HepG2 (cell line): ENCODE measurements around the gene TMEM236.

Source experiments
- EZH2 ChIP-seq: conservative IDR thresholded peaks from 2 replicates; pipeline ENCODE4 v1.6.1; 2012; ENCODE audit warnings: mild to moderate bottlenecking, low read depth, low read length, moderate library complexity
- NR2F2 ChIP-seq: IDR thresholded peaks from 2 replicates; pipeline ENCODE4 v1.6.1; 2012; ENCODE audit warnings: low read depth, inconsistent platforms, borderline replicate concordance
- PHF21A ChIP-seq: sonication (generic); formaldehyde crosslinking; IDR thresholded peaks from 2 replicates; pipeline ENCODE4 v1.5.0; 2020; ENCODE audit warnings: mild to moderate bottlenecking, missing genetic modification reagents
- POLR2A ChIP-seq, 2 experiments: IDR thresholded peaks; 2 replicates each; pipeline ENCODE4 v1.6.1; 2011; ENCODE audit warnings: low read depth in 2 of 2, low read length in 2 of 2, mild to moderate bottlenecking in 1 of 2, moderate library complexity in 1 of 2; ENCODE audit not compliant: insufficient read depth in 1 of 2
- RBFOX2 ChIP-seq: fragments of 200-400 bp; formaldehyde crosslinking; IDR thresholded peaks from 2 replicates; pipeline ENCODE4 v1.6.1; 2017; ENCODE audit warnings: low read depth, mild to moderate bottlenecking, low read length
- SP4 ChIP-seq: sonication (generic); formaldehyde crosslinking; IDR thresholded peaks from 2 replicates; pipeline ENCODE4 v1.8.1; 2023; ENCODE audit warnings: mild to moderate bottlenecking, missing genetic modification reagents
- TAF1 ChIP-seq: sonication (generic); formaldehyde crosslinking; IDR thresholded peaks from 2 replicates; pipeline ENCODE4 v1.4.0; 2020; ENCODE audit warnings: missing genetic modification reagents
- ZMYM3 ChIP-seq: sonication (generic); formaldehyde crosslinking; IDR thresholded peaks from 2 replicates; pipeline ENCODE4 v1.5.1; 2020; ENCODE audit warnings: mild to moderate bottlenecking, missing genetic modification reagents
- ZNF781 ChIP-seq: sonication (generic); formaldehyde crosslinking; IDR thresholded peaks from 2 replicates; pipeline ENCODE4 v1.5.1; 2020; ENCODE audit warnings: borderline replicate concordance, mild to moderate bottlenecking, missing genetic modification reagents; ENCODE audit errors: not compliant biosample characterization
- TF ChIP-seq, protein P1 (sequence below): sonication (generic); formaldehyde crosslinking; IDR thresholded peaks from 2 replicates; pipeline ENCODE4 v1.5.0; 2020; ENCODE audit warnings: mild to moderate bottlenecking, missing genetic modification reagents, moderate library complexity

DNA sequence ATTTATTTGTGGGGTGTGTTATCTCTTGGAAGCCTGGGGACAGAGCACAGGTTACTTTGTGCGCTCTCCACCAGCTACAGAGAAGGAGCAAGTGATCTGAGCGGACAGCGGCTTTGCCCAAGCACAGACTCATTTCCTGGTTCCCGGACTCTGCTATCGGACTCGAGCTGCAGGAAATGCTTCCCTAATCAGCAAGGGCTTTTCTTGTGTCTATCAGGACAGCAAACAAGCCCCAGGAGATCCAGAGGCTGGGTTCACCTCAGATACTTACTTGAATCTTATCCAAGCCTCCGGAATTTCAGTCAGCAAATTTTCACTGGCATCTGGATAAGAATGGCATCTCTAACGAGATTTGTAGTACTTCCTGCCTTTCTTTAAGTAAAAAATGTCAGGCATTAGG lies 84.9 kb downstream of the TMEM236 start:
- TF ChIP-seq NR2F2 (no peak), ZNF781 (CRISPR knock-in tag) (no peak), EZH2 (no peak), ZMYM3 (CRISPR knock-in tag) (no peak), POLR2A (IDR thresholded peaks at IDR 0.05; ENCODE audit: insufficient read depth in 1 of 2, low read depth in 2 of 2, low read length in 2 of 2) (no peak), RBFOX2 (no peak), PHF21A (CRISPR knock-in tag) (no peak), TAF1 (CRISPR knock-in tag) (no peak), SP4 (no peak)
- TF ChIP-seq, protein P1, sequence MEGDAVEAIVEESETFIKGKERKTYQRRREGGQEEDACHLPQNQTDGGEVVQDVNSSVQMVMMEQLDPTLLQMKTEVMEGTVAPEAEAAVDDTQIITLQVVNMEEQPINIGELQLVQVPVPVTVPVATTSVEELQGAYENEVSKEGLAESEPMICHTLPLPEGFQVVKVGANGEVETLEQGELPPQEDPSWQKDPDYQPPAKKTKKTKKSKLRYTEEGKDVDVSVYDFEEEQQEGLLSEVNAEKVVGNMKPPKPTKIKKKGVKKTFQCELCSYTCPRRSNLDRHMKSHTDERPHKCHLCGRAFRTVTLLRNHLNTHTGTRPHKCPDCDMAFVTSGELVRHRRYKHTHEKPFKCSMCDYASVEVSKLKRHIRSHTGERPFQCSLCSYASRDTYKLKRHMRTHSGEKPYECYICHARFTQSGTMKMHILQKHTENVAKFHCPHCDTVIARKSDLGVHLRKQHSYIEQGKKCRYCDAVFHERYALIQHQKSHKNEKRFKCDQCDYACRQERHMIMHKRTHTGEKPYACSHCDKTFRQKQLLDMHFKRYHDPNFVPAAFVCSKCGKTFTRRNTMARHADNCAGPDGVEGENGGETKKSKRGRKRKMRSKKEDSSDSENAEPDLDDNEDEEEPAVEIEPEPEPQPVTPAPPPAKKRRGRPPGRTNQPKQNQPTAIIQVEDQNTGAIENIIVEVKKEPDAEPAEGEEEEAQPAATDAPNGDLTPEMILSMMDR, result no peak
